Sigmoid colon (tissue), 4 donors: ENCODE results near the gene TNRC18.

ENCODE experiments used
- CTCF ChIP-seq, 4 experiments: fragments of 450-650 bp in 3 of 4; fragments of 200-600 bp in 1 of 4; IDR thresholded peaks; one replicate each; pipeline ENCODE4 v1.5.1; 2016 to 2019; ENCODE audit warnings: antibody characterized with exemption in 4 of 4, mild to moderate bottlenecking in 3 of 4, moderate library complexity in 2 of 4
- EP300 ChIP-seq, 4 donors: sonication (generic); formaldehyde crosslinking; IDR thresholded peaks; one replicate each; pipeline ENCODE4 v1.6.1; 2017; ENCODE audit warnings: antibody characterized with exemption in 4 of 4
- POLR2A ChIP-seq, 2 donors: fragments of 450-650 bp; IDR thresholded peaks; one replicate each; pipeline ENCODE4 v1.6.1; 2016; ENCODE audit warnings: antibody characterized with exemption in 2 of 2, mild to moderate bottlenecking in 2 of 2, moderate library complexity in 2 of 2

DNA sequence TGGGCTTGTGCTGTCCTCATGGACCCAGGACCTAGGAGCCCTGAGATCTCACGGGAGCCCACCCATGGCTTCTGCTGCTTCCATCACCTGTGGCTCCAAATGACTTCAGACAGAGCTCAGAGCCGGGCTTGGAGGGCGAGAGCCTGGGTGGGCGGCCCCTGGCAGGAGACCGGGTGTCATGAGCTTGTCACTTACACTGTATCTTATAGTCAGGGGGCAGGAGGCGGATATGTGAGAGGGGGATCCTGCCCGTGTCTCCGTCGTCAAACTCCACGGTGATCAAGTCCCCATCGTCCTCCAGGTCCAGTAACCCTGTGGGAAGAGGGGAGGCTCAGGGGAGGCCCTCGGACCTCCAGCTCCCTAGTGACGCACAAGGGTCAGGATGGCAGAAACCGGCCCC, 107.9 kb downstream of the TNRC18 start:
- TF ChIP-seq CTCF (IDR thresholded peaks at IDR 0.05) = no peak
- TF ChIP-seq POLR2A (IDR thresholded peaks at IDR 0.05) = no peak
- TF ChIP-seq EP300 (IDR thresholded peaks at IDR 0.05) = no peak
